GM10266 (cell line): ENCODE results near the gene TCF7.

Experiments used
- DNase-seq: peaks from one replicate; pipeline ENCODE4 v3.0.0; 2012; ENCODE audit errors: extremely low spot score
- TF ChIP-seq, protein P1 (sequence below): IDR thresholded peaks from 2 replicates; pipeline ENCODE4 v1.5.1; 2012; ENCODE audit warnings: mild to moderate bottlenecking, low read depth; ENCODE audit not compliant: control insufficient read depth, insufficient read depth; ENCODE audit errors: missing control alignments

The TCF7 gene

DNA sequence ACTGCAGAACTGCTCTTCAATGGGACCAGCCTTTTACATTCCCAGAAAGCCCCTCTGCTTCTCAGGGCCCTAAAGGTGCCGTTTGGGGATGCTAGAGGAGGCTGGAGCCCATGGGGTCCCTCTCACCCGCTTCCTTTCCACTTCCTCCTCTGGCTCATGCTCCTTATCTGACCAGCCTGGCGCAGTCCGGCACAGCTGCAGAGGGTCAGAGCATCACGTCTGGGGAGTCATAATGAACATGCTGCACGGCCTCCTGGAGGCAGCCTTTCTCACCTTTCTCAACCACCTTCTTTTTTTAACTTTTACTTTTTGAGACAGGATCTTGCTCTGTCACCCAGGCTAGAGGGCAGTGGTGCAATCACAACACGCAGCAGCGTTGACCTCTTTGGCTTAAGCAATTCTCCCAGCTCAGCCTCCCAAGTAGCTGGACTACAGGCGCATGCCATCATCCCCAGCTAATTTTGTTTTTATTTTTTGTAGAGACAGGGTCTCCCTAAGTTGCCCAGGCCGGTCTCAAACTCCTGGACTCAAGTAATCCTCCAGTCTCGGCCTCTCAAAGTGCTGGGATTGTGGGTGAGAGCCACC, 15.1 kb upstream of the TCF7 start:
- DNase-seq = no peak
- TF ChIP-seq, protein P1, sequence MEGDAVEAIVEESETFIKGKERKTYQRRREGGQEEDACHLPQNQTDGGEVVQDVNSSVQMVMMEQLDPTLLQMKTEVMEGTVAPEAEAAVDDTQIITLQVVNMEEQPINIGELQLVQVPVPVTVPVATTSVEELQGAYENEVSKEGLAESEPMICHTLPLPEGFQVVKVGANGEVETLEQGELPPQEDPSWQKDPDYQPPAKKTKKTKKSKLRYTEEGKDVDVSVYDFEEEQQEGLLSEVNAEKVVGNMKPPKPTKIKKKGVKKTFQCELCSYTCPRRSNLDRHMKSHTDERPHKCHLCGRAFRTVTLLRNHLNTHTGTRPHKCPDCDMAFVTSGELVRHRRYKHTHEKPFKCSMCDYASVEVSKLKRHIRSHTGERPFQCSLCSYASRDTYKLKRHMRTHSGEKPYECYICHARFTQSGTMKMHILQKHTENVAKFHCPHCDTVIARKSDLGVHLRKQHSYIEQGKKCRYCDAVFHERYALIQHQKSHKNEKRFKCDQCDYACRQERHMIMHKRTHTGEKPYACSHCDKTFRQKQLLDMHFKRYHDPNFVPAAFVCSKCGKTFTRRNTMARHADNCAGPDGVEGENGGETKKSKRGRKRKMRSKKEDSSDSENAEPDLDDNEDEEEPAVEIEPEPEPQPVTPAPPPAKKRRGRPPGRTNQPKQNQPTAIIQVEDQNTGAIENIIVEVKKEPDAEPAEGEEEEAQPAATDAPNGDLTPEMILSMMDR = peak; percentile 22

DNA sequence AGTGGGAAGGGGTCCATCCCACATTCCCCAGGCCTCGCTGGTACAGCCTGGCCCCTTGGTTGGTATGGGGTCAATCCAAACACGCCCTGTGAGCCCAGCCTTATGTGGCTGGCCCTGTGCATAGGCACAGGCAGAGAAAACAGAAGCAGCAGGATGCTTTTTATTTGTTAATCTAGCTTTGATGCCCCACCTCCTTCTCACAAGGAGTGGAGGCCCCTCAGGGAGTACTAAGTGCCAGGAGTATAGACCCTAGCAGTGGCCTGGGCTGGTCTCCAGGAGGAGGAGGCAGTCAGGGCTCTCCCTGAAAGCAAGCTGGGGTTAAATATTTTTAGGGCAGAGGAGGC, 14.6 kb upstream of the TCF7 start:
- DNase-seq = no peak
- TF ChIP-seq, protein P1 = no peak

DNA sequence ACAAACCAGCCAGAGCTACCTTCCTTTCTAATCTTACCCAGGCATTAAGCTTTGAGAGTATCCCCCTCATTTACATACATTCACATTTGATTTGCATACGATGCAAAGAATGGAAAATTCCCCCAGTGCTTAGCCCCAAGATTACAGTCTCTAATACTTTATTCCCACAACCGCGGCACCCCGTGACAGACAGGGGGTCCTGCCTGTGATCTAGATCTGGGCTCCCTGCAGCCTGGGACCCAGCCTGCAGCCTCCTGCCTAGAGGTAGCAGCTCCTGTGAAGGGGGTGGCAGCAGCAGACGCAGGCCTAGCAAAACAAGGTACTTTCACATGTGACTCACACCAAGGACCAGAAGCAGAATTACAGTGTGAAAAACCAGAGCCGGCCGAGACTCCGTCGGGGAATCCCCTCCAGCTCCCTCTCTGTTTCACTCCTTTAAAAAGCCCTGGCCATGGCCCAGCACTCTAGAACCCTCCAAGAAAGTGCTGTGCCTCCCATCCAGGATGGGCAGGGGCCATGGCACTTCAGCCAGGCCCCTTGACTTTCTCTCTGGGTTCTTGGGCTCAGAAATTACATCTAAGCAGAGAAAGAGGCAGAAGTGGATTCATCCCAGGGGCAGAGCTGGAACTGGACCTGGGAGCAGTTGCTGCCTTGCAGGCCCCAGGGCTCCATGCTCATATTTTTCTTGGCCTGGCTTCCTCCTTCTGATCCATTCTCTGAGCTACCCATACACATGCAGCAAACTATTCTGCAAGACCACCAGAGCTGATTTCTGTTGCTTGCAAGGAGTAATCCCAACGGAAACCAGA, 14.0 kb upstream of the TCF7 start:
- peak; percentile 81 for DNase-seq
- TF ChIP-seq, protein P1 = no peak

DNA sequence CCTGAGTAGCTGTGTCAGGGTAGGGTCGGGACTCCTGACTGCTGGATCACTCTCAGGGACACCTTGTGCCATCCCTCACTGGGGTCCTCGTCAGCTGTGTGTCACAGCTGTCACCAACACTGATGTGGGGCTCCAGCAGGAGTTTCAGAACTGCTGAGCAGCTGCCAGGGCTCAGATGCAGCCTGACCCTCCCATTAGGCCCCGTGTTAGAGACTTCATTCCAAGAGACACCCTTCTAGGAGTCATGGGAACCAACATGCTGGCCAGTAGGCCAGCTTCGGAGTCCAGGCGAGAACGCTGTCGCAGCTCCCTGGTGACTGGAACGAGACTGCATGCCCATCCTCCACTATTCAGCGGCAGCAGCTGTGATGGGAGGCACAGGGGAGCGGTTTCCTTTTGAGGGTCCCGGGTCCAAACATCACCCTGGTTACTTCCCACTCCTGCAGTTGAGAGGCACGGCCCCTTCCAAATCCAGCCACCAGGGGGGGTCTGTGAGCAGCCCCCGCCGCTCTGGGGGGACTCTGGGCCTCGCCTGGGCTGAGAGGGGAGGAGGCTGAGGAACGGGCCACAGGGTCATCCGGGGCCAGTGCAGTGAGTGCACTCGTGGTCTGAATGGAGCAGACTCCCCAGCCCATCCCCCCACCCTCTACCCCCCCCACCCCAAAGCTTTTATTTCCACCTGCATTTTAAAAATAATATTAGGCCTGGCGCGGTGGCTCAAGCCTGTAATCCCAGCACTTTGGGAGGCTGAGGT, 12.6 kb upstream of the TCF7 start:
- DNase-seq = peak; percentile 67
- TF ChIP-seq, protein P1 = peak; percentile 84

DNA sequence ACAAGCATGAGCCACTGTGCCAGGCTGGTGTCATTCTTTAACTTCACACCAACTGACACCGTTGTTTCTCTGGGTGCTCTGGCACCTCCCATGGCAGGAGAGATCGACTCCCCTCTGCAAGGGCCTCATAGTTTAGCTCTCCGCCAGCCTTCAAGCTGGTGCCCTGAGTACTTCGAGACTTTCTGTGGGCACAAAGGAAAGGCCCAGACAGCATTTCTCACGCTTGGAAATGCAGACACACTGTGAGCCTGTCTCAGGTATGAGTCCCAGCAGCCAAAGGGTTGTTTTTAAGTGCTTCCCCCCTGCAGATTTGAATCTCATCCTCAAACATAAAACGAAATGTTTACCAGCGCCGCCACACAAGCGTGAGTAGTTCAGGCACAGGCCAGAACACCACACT, 11.1 kb upstream of the TCF7 start:
- TF ChIP-seq, protein P1 = no peak
- DNase-seq = no peak

DNA sequence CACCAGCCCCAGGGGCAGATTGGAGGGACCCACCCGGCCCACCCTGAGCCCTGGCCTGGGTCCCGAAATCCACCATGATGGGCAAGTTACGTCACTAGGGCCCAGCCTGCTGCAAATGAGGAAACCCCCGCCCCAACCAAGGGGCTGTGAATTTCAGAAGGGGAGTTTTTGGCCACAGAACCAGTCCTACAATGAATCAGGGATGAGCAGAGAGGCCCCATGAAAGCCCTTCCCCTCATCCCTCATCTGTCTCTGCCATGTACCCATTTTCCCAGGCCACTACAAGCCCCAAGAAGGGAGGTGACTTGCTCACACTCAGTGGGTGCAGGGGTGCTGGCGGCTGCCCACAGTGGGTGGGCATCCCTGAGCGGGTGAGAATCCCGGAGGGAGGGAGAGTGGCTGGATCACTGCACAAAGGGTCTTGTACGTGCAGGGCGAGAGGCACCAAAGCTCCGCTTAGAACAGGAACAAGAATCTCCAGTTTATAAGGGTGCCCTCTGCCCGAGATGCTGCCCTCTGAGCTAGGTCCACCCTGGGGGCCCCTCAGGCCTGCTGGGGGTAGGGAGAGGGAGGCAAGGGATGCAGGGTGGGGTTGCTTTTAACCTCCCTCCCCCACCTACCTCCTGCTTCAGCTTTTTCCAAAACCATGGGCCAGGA, 10.4 kb upstream of the TCF7 start:
- TF ChIP-seq, protein P1 = no peak
- no peak for DNase-seq
